Measurements from ENCODE around the gene IQCB1.
A peak's percentile ranks its signal among the peaks of the same experiment; 100 is the strongest.
"Not testable (repeated sequence)": the region's sequence is repeated elsewhere in the genome, so short reads cannot be mapped to it uniquely, and the experiment has no call there.

The IQCB1 gene

GRCh38 chr3:121747976-121748375, 86.9 kb downstream of the IQCB1 start:
- H2AFZ ChIP-seq (ENCODE audit: low read depth, low read length) = no peak overlapping the region
- TF ChIP-seq CTCF (IDR thresholded peaks at IDR 0.05; ENCODE audit: borderline replicate concordance, extremely low read depth, low read length, poor library complexity, severe bottlenecking) (no peak), EZH2 (IDR thresholded peaks at IDR 0.05; ENCODE audit: borderline replicate concordance, low read depth, low read length, severe bottlenecking) (no peak)
- H3K79me2 ChIP-seq (ENCODE audit: insufficient read depth, low read length) = peaks cover 41% of the 10 kb centered on the region

GRCh38 chr3:121743106-121743505, 91.8 kb downstream of the IQCB1 start:
- not testable (repeated sequence) for H3K4me3 ChIP-seq (ENCODE audit: low read depth in 1 of 2, low read length in 2 of 2); H4K20me1 ChIP-seq (ENCODE audit: insufficient read depth, low read length); DNase-seq; H3K4me2 ChIP-seq (ENCODE audit: insufficient read depth, low read length); H3K27ac ChIP-seq (ENCODE audit: low read length); H3K9me3 ChIP-seq (ENCODE audit: insufficient read depth, low read length, severe bottlenecking); H3K9ac ChIP-seq (ENCODE audit: low read depth, low read length); H2AFZ ChIP-seq (ENCODE audit: low read depth, low read length); ATAC-seq (ENCODE audit: insufficient read depth, low read depth); H3K36me3 ChIP-seq (ENCODE audit: insufficient read depth, low read length); H3K27me3 ChIP-seq (ENCODE audit: insufficient read depth, low read length, poor library complexity)
- peaks cover 15% of the 10 kb centered on the region for H3K4me1 ChIP-seq (ENCODE audit: insufficient read depth, low read length)
- peaks cover 35% of the 10 kb centered on the region for H3K79me2 ChIP-seq (ENCODE audit: insufficient read depth, low read length)

More at GRCh38 chr3:121747976-121748375, 86.9 kb downstream of the IQCB1 start:
- no peak overlapping the region for H3K27ac ChIP-seq (ENCODE audit: low read length)
- no peak for ATAC-seq (ENCODE audit: insufficient read depth, low read depth)
- H3K4me3 ChIP-seq (ENCODE audit: low read depth in 1 of 2, low read length in 2 of 2) = peak overlapping the region in 1 of 2 experiments; percentile 82; a peak in 2 of 4 replicates
- peaks cover 2% of the 10 kb centered on the region for H3K36me3 ChIP-seq (ENCODE audit: insufficient read depth, low read length)
- peaks cover 4% of the 10 kb centered on the region; the same call in 1 of the 2 replicates for H4K20me1 ChIP-seq (ENCODE audit: insufficient read depth, low read length)
- H3K9me3 ChIP-seq (ENCODE audit: insufficient read depth, low read length, severe bottlenecking) = no peaks in the 10 kb centered on the region
- peaks cover 28% of the 10 kb centered on the region for H3K4me1 ChIP-seq (ENCODE audit: insufficient read depth, low read length)
- peak overlapping the region; percentile 77 for H3K9ac ChIP-seq (ENCODE audit: low read depth, low read length)
- H3K27me3 ChIP-seq (ENCODE audit: insufficient read depth, low read length, poor library complexity) = no peaks in the 10 kb centered on the region
- H3K4me2 ChIP-seq (ENCODE audit: insufficient read depth, low read length) = peak overlapping the region; percentile 85
- DNase-seq = no peak

GRCh38 chr3:121740896-121741295, 94.0 kb downstream of the IQCB1 start:
- Histone ChIP-seq H3K27me3 (ENCODE audit: insufficient read depth, low read length, poor library complexity) (no peaks in the 10 kb centered on the region), H4K20me1 (ENCODE audit: insufficient read depth, low read length) (peaks cover 4% of the 10 kb centered on the region; the same call in 1 of the 2 replicates), H2AFZ (ENCODE audit: low read depth, low read length) (no peak overlapping the region), H3K9ac (ENCODE audit: low read depth, low read length) (no peak overlapping the region), H3K4me2 (ENCODE audit: insufficient read depth, low read length) (no peak overlapping the region), H3K4me3 (ENCODE audit: low read depth in 1 of 2, low read length in 2 of 2) (no peak overlapping the region), H3K36me3 (ENCODE audit: insufficient read depth, low read length) (peaks cover 2% of the 10 kb centered on the region; the same call in 1 of the 2 replicates), H3K9me3 (ENCODE audit: insufficient read depth, low read length, severe bottlenecking) (no peaks in the 10 kb centered on the region), H3K27ac (ENCODE audit: low read length) (no peak overlapping the region), H3K79me2 (ENCODE audit: insufficient read depth, low read length) (peaks cover 37% of the 10 kb centered on the region), H3K4me1 (ENCODE audit: insufficient read depth, low read length) (peaks cover 7% of the 10 kb centered on the region)
- ATAC-seq (ENCODE audit: insufficient read depth, low read depth) (no peak), DNase-seq (no peak)
- no peak for TF ChIP-seq EZH2 (IDR thresholded peaks at IDR 0.05; ENCODE audit: borderline replicate concordance, low read depth, low read length, severe bottlenecking)
- no peak for TF ChIP-seq CTCF (IDR thresholded peaks at IDR 0.05; ENCODE audit: borderline replicate concordance, extremely low read depth, low read length, poor library complexity, severe bottlenecking)

GRCh38 chr3:121739902-121740301, 95.0 kb downstream of the IQCB1 start:
- TF ChIP-seq CTCF (IDR thresholded peaks at IDR 0.05; ENCODE audit: borderline replicate concordance, extremely low read depth, low read length, poor library complexity, severe bottlenecking) (no peak), EZH2 (IDR thresholded peaks at IDR 0.05; ENCODE audit: borderline replicate concordance, low read depth, low read length, severe bottlenecking) (no peak)
- H4K20me1 ChIP-seq (ENCODE audit: insufficient read depth, low read length) = peaks cover 4% of the 10 kb centered on the region; the same call in 1 of the 2 replicates
- H3K4me1 ChIP-seq (ENCODE audit: insufficient read depth, low read length) = peaks cover 7% of the 10 kb centered on the region
- H3K4me2 ChIP-seq (ENCODE audit: insufficient read depth, low read length) = no peak overlapping the region
- H3K36me3 ChIP-seq (ENCODE audit: insufficient read depth, low read length) = peaks cover 2% of the 10 kb centered on the region; the same call in 1 of the 2 replicates
- no peaks in the 10 kb centered on the region for H3K27me3 ChIP-seq (ENCODE audit: insufficient read depth, low read length, poor library complexity)
- peak; percentile 89 for ATAC-seq (ENCODE audit: insufficient read depth, low read depth)
- DNase-seq = peak; percentile 23
- no peaks in the 10 kb centered on the region for H3K9me3 ChIP-seq (ENCODE audit: insufficient read depth, low read length, severe bottlenecking)
- no peak overlapping the region for H3K9ac ChIP-seq (ENCODE audit: low read depth, low read length)
- H2AFZ ChIP-seq (ENCODE audit: low read depth, low read length) = no peak overlapping the region
- H3K27ac ChIP-seq (ENCODE audit: low read length) = no peak overlapping the region
- no peak overlapping the region for H3K4me3 ChIP-seq (ENCODE audit: low read depth in 1 of 2, low read length in 2 of 2)
- peaks cover 38% of the 10 kb centered on the region for H3K79me2 ChIP-seq (ENCODE audit: insufficient read depth, low read length)

Data from DND-41 (cell line).